SK-N-SH (cell line): ENCODE results near the gene SAP30BP.

Experiments
- CTCF ChIP-seq: fragments of 200-600 bp; sonication (generic); IDR thresholded peaks from 2 replicates; pipeline ENCODE4 v1.6.1; 2017; ENCODE audit warnings: antibody characterized with exemption, mild to moderate bottlenecking, moderate library complexity
- ELF1 ChIP-seq: IDR thresholded peaks from 2 replicates; pipeline ENCODE4 v1.4.0; 2012
- FOXM1 ChIP-seq: IDR thresholded peaks from 2 replicates; pipeline ENCODE4 v1.4.0; 2012; ENCODE audit warnings: low read depth, mild to moderate bottlenecking
- MAX ChIP-seq: IDR thresholded peaks from 2 replicates; pipeline ENCODE4 v1.4.0; 2012; ENCODE audit warnings: low read depth
- POLR2AphosphoS5 ChIP-seq: IDR thresholded peaks from 2 replicates; pipeline ENCODE4 v1.6.1; 2012; ENCODE audit warnings: low read depth, low read length
- RAD21 ChIP-seq: IDR thresholded peaks from 2 replicates; pipeline ENCODE4 v1.6.1; 2012; ENCODE audit warnings: mild to moderate bottlenecking, low read length
- RCOR1 ChIP-seq: fragments of 150-350 bp; IDR thresholded peaks from 2 replicates; pipeline ENCODE4 v1.6.1; 2017; ENCODE audit warnings: antibody characterized with exemption, low read length
- RXRA ChIP-seq: IDR thresholded peaks from 2 replicates; pipeline ENCODE4 v1.4.0; 2012; ENCODE audit warnings: low read depth, mild to moderate bottlenecking, borderline replicate concordance
- TAF1 ChIP-seq: IDR thresholded peaks from 2 replicates; pipeline ENCODE4 v1.6.1; 2012; ENCODE audit warnings: low read depth, mild to moderate bottlenecking, low read length, moderate library complexity, borderline replicate concordance
- TF ChIP-seq, protein P1 (sequence below): IDR thresholded peaks from 2 replicates; pipeline ENCODE4 v1.6.1; 2012; ENCODE audit warnings: mild to moderate bottlenecking, low read depth, low read length, moderate library complexity
- TF ChIP-seq, protein P2 (sequence below): fragments of 150-350 bp; IDR thresholded peaks from 2 replicates; pipeline ENCODE4 v1.6.1; 2017; ENCODE audit warnings: antibody characterized with exemption, low read length, low read depth, borderline replicate concordance

DNA sequence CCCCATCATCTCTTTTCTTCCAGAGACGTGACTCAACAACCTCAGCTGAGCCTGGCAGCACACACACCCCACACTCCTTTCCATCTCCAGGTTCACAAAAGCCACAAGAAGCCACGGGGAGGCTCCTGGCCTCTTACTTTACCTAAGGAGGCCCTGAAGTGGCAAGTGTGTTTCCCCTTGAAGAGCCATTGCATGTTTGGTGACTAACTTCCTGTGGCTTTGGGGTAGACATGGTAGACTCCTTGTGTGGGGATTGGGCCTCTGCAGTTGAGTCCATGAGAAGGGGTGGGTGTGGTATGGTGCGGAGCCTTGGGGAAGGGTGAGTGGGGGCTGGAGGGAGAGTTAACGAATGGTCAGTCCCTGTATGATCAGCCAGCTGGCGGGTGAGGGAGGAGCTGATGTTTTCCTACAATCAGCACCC is 24.2 kb downstream of the SAP30BP start:
- TF ChIP-seq MAX (no peak), RCOR1 (no peak), CTCF (no peak), FOXM1 (no peak), RAD21 (no peak), ELF1 (no peak), POLR2AphosphoS5 (no peak), TAF1 (no peak), RXRA (no peak)
- TF ChIP-seq, protein P1, sequence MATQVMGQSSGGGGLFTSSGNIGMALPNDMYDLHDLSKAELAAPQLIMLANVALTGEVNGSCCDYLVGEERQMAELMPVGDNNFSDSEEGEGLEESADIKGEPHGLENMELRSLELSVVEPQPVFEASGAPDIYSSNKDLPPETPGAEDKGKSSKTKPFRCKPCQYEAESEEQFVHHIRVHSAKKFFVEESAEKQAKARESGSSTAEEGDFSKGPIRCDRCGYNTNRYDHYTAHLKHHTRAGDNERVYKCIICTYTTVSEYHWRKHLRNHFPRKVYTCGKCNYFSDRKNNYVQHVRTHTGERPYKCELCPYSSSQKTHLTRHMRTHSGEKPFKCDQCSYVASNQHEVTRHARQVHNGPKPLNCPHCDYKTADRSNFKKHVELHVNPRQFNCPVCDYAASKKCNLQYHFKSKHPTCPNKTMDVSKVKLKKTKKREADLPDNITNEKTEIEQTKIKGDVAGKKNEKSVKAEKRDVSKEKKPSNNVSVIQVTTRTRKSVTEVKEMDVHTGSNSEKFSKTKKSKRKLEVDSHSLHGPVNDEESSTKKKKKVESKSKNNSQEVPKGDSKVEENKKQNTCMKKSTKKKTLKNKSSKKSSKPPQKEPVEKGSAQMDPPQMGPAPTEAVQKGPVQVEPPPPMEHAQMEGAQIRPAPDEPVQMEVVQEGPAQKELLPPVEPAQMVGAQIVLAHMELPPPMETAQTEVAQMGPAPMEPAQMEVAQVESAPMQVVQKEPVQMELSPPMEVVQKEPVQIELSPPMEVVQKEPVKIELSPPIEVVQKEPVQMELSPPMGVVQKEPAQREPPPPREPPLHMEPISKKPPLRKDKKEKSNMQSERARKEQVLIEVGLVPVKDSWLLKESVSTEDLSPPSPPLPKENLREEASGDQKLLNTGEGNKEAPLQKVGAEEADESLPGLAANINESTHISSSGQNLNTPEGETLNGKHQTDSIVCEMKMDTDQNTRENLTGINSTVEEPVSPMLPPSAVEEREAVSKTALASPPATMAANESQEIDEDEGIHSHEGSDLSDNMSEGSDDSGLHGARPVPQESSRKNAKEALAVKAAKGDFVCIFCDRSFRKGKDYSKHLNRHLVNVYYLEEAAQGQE, result no peak
- TF ChIP-seq, protein P2, sequence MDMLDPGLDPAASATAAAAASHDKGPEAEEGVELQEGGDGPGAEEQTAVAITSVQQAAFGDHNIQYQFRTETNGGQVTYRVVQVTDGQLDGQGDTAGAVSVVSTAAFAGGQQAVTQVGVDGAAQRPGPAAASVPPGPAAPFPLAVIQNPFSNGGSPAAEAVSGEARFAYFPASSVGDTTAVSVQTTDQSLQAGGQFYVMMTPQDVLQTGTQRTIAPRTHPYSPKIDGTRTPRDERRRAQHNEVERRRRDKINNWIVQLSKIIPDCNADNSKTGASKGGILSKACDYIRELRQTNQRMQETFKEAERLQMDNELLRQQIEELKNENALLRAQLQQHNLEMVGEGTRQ, result no peak
